ENCODE measurements around the gene COL28A1.

DNA sequence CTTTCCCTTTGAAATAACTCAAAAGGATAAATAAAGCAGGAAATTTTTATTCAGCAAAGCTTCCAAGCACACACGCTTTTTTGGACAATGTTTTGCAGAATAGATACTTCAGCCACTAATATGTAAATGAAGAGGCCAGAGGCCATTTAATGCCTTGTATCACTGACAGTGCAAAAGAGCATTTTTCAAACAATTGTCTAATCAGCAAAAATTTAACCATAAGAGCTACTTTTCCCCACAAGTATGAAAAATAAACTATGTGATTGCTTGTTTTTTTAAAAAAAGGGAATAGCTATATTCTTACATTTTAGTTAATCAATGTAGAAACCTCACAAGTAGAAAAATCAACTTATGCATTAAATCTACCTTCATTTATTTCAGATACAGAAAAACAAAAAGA, 99.7 kb downstream of the COL28A1 start:
- TF ChIP-seq, protein P1, sequence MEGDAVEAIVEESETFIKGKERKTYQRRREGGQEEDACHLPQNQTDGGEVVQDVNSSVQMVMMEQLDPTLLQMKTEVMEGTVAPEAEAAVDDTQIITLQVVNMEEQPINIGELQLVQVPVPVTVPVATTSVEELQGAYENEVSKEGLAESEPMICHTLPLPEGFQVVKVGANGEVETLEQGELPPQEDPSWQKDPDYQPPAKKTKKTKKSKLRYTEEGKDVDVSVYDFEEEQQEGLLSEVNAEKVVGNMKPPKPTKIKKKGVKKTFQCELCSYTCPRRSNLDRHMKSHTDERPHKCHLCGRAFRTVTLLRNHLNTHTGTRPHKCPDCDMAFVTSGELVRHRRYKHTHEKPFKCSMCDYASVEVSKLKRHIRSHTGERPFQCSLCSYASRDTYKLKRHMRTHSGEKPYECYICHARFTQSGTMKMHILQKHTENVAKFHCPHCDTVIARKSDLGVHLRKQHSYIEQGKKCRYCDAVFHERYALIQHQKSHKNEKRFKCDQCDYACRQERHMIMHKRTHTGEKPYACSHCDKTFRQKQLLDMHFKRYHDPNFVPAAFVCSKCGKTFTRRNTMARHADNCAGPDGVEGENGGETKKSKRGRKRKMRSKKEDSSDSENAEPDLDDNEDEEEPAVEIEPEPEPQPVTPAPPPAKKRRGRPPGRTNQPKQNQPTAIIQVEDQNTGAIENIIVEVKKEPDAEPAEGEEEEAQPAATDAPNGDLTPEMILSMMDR (conservative IDR thresholded peaks at IDR 0.05; ENCODE audit: low read length) = no peak
- TF ChIP-seq EZH2phosphoT487 (IDR thresholded peaks at IDR 0.05; ENCODE audit: borderline replicate concordance) = no peak
